HEK293T (cell line): ENCODE results near the gene TPR.

Experiments
- CTCF ChIA-PET: fragments of 350-600 bp; formaldehyde crosslinking; extraction: SDS; loops from one replicate; lab custom pipeline; 2021; ENCODE audit warnings: antibody characterized with exemption, inconsistent platforms; lab: Yijun Ruan, JAX
- POLR2A ChIA-PET: fragments of 350-600 bp; formaldehyde crosslinking; extraction: SDS; loops from one replicate; lab custom pipeline; 2020; ENCODE audit warnings: antibody characterized with exemption, inconsistent platforms; lab: Yijun Ruan, JAX
- DNase-seq: peaks from one replicate; pipeline ENCODE4 v3.0.0; 2012; ENCODE audit warnings: mixed read lengths; ENCODE audit errors: extremely low spot score
- ARNT ChIP-seq: fragments of 450-650 bp; IDR thresholded peaks from 2 replicates; pipeline ENCODE4 v1.6.1; 2017; ENCODE audit warnings: mild to moderate bottlenecking
- BHLHE40 ChIP-seq: fragments of 450-650 bp; IDR thresholded peaks from 2 replicates; pipeline ENCODE4 v1.6.1; 2016; ENCODE audit warnings: mild to moderate bottlenecking, moderate library complexity, borderline replicate concordance
- CTBP1 ChIP-seq: fragments of 450-650 bp; IDR thresholded peaks from 2 replicates; pipeline ENCODE4 v1.6.1; 2016; ENCODE audit warnings: borderline replicate concordance
- ELF4 ChIP-seq: fragments of 450-650 bp; IDR thresholded peaks from 2 replicates; pipeline ENCODE4 v1.6.1; 2017; ENCODE audit warnings: antibody characterized with exemption
- FOXA1 ChIP-seq: fragments of 450-650 bp; IDR thresholded peaks from 2 replicates; pipeline ENCODE4 v1.6.1; 2016; ENCODE audit warnings: mild to moderate bottlenecking
- FOXK2 ChIP-seq: fragments of 450-650 bp; IDR thresholded peaks from 2 replicates; pipeline ENCODE4 v1.6.1; 2016; ENCODE audit warnings: mild to moderate bottlenecking
- FOXM1 ChIP-seq: fragments of 450-650 bp; IDR thresholded peaks from 2 replicates; pipeline ENCODE4 v1.6.1; 2017; ENCODE audit warnings: mild to moderate bottlenecking, borderline replicate concordance
- HDGF ChIP-seq: fragments of 450-650 bp; IDR thresholded peaks from 2 replicates; pipeline ENCODE4 v1.6.1; 2017; ENCODE audit warnings: antibody characterized with exemption, borderline replicate concordance
- L3MBTL2 ChIP-seq: fragments of 450-650 bp; conservative IDR thresholded peaks from 2 replicates; pipeline ENCODE4 v1.6.1; 2016; ENCODE audit warnings: mild to moderate bottlenecking
- LEF1 ChIP-seq: fragments of 450-650 bp; IDR thresholded peaks from 2 replicates; pipeline ENCODE4 v1.6.1; 2017; ENCODE audit warnings: mild to moderate bottlenecking, borderline replicate concordance
- NFRKB ChIP-seq: fragments of 450-650 bp; IDR thresholded peaks from 2 replicates; pipeline ENCODE4 v1.6.1; 2016; ENCODE audit warnings: mild to moderate bottlenecking, moderate library complexity
- PKNOX1 ChIP-seq: fragments of 450-650 bp; IDR thresholded peaks from 2 replicates; pipeline ENCODE4 v1.6.1; 2016
- SP1 ChIP-seq: fragments of 450-650 bp; IDR thresholded peaks from 2 replicates; pipeline ENCODE4 v1.6.1; 2017
- SUZ12 ChIP-seq: fragments of 450-650 bp; IDR thresholded peaks from 2 replicates; pipeline ENCODE4 v1.6.1; 2016; ENCODE audit warnings: mild to moderate bottlenecking
- TARDBP ChIP-seq: fragments of 450-650 bp; IDR thresholded peaks from 2 replicates; pipeline ENCODE4 v1.6.1; 2016
- ZNF384 ChIP-seq: fragments of 450-650 bp; IDR thresholded peaks from 2 replicates; pipeline ENCODE4 v1.6.1; 2016

Gene TPR

DNA sequence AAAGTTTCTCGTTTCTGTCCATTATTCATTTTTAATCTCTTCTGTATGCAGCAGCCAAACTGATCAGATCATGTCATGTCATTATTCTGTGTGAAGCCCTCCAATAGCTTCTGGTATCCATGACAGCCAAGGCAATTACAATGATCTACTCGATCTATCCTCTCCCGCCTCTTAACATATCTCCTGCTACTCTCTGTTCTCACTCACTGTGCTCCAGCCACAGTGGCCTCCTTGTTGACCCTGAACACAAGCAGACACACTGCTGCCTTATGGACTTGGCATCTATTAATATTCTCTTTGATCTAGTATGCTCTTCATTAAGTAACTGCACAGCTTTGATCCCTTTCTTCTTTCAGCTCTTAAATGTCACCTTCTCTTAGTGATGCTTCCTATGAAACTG is 59.5 kb downstream of the TPR start:
- POLR2A ChIA-PET = no interaction called here
- no peak for DNase-seq
- CTCF ChIA-PET = interaction anchor here (0.7 kb wide), 1 partner anchor 1188 kb away, joined by 3 read pairs; no protein-coding TSS in a partner anchor
- TF ChIP-seq SUZ12 = no peak
- no peak for TF ChIP-seq CTBP1
- TF ChIP-seq L3MBTL2 = no peak
- no peak for TF ChIP-seq ARNT
- no peak for TF ChIP-seq HDGF
- no peak for TF ChIP-seq FOXK2
- no peak for TF ChIP-seq LEF1
- no peak for TF ChIP-seq PKNOX1
- no peak for TF ChIP-seq BHLHE40
- no peak for TF ChIP-seq SP1
- TF ChIP-seq FOXA1 = no peak
- no peak for TF ChIP-seq ZNF384
- TF ChIP-seq TARDBP = no peak
- TF ChIP-seq FOXM1 = no peak
- no peak for TF ChIP-seq ELF4
- no peak for TF ChIP-seq NFRKB

GRCh38 chr1:186311375-186312051 is 63.5 kb downstream of the TPR start:
- TF ChIP-seq FOXA1 (no peak), ARNT (no peak), ZNF384 (no peak), SUZ12 (no peak), SP1 (no peak), LEF1 (no peak), L3MBTL2 (no peak), NFRKB (no peak), HDGF (no peak), TARDBP (no peak), BHLHE40 (no peak)
- DNase-seq = no peak
- ChIA-PET POLR2A (no interaction called here), CTCF (no interaction called here)

DNA sequence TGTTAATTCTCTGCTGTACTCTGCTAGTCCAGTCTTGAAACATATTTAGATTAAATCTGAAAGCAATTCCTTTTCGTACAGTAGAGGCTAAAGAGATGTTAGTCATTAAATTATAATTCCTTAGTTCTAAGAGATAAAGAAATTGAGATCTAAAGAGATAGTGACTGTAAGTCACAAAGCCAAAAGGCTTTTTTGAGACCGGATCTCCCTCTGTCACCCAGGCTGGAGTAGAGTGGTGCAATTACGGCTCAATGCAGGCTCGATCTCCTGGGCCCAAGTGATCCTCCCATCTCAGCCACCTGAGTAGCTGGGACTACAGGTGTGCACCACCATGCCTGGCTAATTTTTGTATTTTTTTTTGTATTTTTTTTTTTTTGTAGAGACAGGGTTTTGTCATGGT is 64.7 kb downstream of the TPR start:
- ChIA-PET POLR2A (no interaction called here), CTCF (no interaction called here)
- TF ChIP-seq ZNF384 (no peak), L3MBTL2 (no peak), SP1 (no peak), SUZ12 (no peak), HDGF (no peak), FOXM1 (no peak), CTBP1 (no peak), TARDBP (no peak)
- DNase-seq = no peak

GRCh38 chr1:186308264-186309060 is 66.6 kb downstream of the TPR start:
- TF ChIP-seq FOXA1 (no peak), SP1 (no peak), BHLHE40 (no peak), ZNF384 (no peak), L3MBTL2 (no peak), FOXK2 (no peak), HDGF (no peak), LEF1 (no peak), TARDBP (no peak), PKNOX1 (no peak)
- no peak for DNase-seq
- ChIA-PET CTCF (interaction anchor here (0.6 to 0.9 kb wide), 3 partner anchors 10 to 54 kb away, joined by 3 read pairs; no protein-coding TSS in a partner anchor), POLR2A (no interaction called here)

DNA sequence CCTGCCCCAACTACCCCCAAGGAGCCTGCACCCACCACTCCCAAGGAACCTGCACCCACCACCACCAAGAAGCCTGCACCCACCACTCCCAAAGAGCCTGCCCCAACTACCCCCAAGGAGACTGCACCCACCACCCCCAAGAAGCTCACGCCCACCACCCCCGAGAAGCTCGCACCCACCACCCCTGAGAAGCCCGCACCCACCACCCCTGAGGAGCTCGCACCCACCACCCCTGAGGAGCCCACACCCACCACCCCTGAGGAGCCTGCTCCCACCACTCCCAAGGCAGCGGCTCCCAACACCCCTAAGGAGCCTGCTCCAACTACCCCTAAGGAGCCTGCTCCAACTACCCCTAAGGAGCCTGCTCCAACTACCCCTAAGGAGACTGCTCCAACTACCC is 67.6 kb downstream of the TPR start:
- no peak for DNase-seq
- ChIA-PET CTCF (no interaction called here), POLR2A (no interaction called here)
- TF ChIP-seq TARDBP (no peak), ELF4 (no peak), PKNOX1 (no peak), BHLHE40 (no peak), FOXK2 (no peak), ARNT (no peak), NFRKB (no peak), L3MBTL2 (no peak), FOXA1 (no peak), CTBP1 (no peak), SUZ12 (no peak), LEF1 (no peak), FOXM1 (no peak), SP1 (no peak), ZNF384 (no peak), HDGF (no peak)

DNA sequence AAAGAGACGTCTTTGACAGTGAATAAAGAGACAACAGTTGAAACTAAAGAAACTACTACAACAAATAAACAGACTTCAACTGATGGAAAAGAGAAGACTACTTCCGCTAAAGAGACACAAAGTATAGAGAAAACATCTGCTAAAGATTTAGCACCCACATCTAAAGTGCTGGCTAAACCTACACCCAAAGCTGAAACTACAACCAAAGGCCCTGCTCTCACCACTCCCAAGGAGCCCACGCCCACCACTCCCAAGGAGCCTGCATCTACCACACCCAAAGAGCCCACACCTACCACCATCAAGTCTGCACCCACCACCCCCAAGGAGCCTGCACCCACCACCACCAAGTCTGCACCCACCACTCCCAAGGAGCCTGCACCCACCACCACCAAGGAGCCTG is 68.5 kb downstream of the TPR start:
- no peak for DNase-seq
- CTCF ChIA-PET = no interaction called here
- TF ChIP-seq SUZ12 (no peak), LEF1 (no peak), BHLHE40 (no peak), FOXK2 (no peak), TARDBP (no peak), HDGF (no peak), ELF4 (no peak), SP1 (no peak), NFRKB (no peak), CTBP1 (no peak), PKNOX1 (no peak), FOXM1 (no peak), ARNT (no peak), ZNF384 (no peak), L3MBTL2 (no peak)
- POLR2A ChIA-PET = no interaction called here
